Heart left ventricle (tissue), 13 donors: ENCODE results near the gene RNF224.

Experiments used
- CTCF ChIP-seq, 12 donors: fragments of 200-600 bp; sonication (generic) in 4 of 12; IDR thresholded peaks; one replicate each; pipeline versions ENCODE4 v1.5.0 to v1.8.0; 2018 to 2022; ENCODE audit warnings: antibody characterized with exemption in 12 of 12, mild to moderate bottlenecking in 5 of 12
- POLR2A ChIP-seq, 2 donors: fragments of 450-650 bp; IDR thresholded peaks; one replicate each; pipeline ENCODE4 v1.6.1; 2017; ENCODE audit warnings: antibody characterized with exemption in 2 of 2, mild to moderate bottlenecking in 2 of 2, moderate library complexity in 2 of 2
- donor health status: ischemic (EF 13 %, LVEDD 7.1; RV severe dilation, severe dysfunction).
- donor health status: DM: no; HTN: yes; CAD: no.
- donor health status: DM: no; HTN: no; CAD: no.
- donor health status: ischemic (EF 25% LVEDD 6.9; RV normal size, moderate dysfunction).
- donor health status: ischemic (EF 25% LVEDD 5.7; RV mildly dilated, moderate dysfunction).
- donor health status: ischemic (EF 35%, LVEDD 5.7; RV mildly dilated, moderate dysfunction).
- donor health status: nonischemic (EF 11% LVEDD 7.7; RV severe dilation, severe dysfunction).
- donor health status: DM: yes; HTN: yes; CAD: no.
- donor health status: PGD.
- donor health status: ischemic (EF 29% LVEDD 5.4; RV normal size, mild dysfunction).
- donor health status: nonischemic (EF 23%, LVEDD 6.1; RV moderate dilation, normal function).

GRCh38 chr9:137195525-137196220, 31.6 kb upstream of the RNF224 start:
- no peak for TF ChIP-seq CTCF (IDR thresholded peaks at IDR 0.05)
- TF ChIP-seq POLR2A (IDR thresholded peaks at IDR 0.05): no peak
